ENCODE results near the gene STK32A.

The STK32A gene

DNA sequence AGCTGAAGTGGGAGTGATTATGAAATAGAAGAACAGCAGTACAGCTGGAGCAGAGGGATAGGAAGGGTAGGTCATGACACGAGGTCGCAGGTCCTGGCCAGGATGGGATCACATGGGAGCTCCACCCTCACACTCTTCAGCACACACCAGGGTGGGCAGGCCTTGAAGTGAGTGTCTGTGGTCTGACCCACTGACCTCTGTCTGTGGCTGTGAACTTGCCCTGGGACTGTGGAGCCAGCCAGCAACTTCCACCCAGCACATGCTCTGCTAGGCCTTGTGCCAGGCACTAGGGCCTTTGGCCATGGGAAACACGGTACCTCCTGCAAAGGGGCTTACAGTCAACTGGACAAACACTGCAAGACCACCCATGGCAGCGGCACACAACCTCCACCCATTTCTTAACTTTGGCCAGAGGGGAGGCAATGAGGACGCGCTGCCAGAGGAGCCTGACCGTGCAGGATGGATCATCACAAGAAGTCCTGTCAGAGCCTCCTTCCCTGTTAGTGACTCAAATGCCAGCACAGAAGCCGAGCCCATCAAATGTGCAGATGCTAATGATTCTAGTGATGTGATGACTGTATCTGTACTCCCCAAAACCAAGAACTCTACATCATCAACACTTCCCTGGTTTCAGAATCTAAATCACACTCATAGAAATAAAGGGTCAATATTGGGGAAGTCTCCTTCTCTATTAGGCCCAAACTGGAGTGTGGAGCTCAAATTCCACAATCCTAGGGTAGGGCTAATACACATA, 161.4 kb downstream of the STK32A start:
- no peaks in the 10 kb centered on the region for H3K4me1 ChIP-seq
- intact Hi-C loops (cut with DNase I; ENCODE audit: low total_unique reads) = loop anchor here (10.0 kb wide), 1 partner anchor 161 kb away; the partner anchor contains the start of gene STK32A
- DNase-seq = peak; percentile 61 to 75
- H3K27ac ChIP-seq = peak overlapping the region in 1 of 2 donors; percentile 14
- TF ChIP-seq, protein P1, sequence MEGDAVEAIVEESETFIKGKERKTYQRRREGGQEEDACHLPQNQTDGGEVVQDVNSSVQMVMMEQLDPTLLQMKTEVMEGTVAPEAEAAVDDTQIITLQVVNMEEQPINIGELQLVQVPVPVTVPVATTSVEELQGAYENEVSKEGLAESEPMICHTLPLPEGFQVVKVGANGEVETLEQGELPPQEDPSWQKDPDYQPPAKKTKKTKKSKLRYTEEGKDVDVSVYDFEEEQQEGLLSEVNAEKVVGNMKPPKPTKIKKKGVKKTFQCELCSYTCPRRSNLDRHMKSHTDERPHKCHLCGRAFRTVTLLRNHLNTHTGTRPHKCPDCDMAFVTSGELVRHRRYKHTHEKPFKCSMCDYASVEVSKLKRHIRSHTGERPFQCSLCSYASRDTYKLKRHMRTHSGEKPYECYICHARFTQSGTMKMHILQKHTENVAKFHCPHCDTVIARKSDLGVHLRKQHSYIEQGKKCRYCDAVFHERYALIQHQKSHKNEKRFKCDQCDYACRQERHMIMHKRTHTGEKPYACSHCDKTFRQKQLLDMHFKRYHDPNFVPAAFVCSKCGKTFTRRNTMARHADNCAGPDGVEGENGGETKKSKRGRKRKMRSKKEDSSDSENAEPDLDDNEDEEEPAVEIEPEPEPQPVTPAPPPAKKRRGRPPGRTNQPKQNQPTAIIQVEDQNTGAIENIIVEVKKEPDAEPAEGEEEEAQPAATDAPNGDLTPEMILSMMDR (IDR thresholded peaks at IDR 0.05) = no peak
- no peak overlapping the region for H3K4me3 ChIP-seq
- peaks cover 63 to 88% (median 76%) of the 10 kb centered on the region in 3 donors for H3K36me3 ChIP-seq
- H3K27me3 ChIP-seq = no peaks in the 10 kb centered on the region
- no peaks in the 10 kb centered on the region for H3K9me3 ChIP-seq

DNA sequence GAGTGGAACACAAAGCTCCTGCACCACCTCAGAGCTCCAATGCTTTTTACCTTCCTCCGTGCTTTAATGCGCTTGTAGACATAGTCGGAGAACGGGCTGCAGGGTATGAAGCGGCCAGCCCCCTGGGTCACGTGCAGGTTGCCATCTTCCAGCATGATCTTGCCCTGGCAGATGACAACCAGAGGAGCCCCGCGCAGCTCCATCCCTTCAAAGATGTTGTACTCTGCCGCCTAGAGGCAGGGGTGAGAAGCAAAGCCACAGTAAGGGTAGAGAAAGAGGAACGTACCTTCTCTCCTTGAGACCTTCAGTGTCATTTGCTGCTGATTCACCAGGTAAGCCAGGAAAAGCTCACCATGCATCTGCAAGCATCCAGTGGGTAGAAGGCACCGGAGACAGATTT, 162.8 kb downstream of the STK32A start:
- Histone ChIP-seq H3K27ac (no peak overlapping the region), H3K36me3 (peaks cover 68 to 87% (median 78%) of the 10 kb centered on the region in 3 donors), H3K27me3 (no peaks in the 10 kb centered on the region), H3K9me3 (no peaks in the 10 kb centered on the region), H3K4me3 (no peak overlapping the region), H3K4me1 (peaks cover 0 to 2% (median under 1%) of the 10 kb centered on the region in 4 donors)
- intact Hi-C loops (cut with DNase I; ENCODE audit: low total_unique reads) = loop anchor here (10.0 kb wide), 1 partner anchor 163 kb away; the partner anchor contains the start of gene STK32A
- TF ChIP-seq, protein P1 (IDR thresholded peaks at IDR 0.05) = no peak
- DNase-seq = no peak

DNA sequence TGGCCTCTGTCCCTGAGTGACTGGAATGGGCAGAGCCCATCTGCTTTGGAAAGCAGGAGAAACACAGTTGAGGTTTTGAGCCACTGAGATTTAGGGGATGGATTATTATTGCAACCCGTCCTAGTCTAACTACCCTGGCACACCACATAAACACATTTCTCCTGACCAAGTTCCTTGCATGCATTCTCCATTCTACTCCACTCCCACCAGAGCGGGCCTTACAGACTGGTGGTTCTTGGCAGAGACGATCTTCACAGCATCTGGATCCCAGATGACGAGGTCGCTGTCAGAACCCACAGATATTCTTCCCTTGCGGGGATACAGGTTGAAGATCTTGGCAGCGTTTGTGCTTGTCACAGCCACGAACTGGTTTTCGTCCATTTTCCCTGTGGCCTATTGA, 164.0 kb downstream of the STK32A start:
- DNase-seq = no peak
- Histone ChIP-seq H3K9me3 (no peaks in the 10 kb centered on the region), H3K4me1 (peaks cover 0 to 14% (median 9%) of the 10 kb centered on the region in 4 donors), H3K36me3 (peaks cover 65 to 75% (median 68%) of the 10 kb centered on the region in 3 donors), H3K27ac (no peak overlapping the region), H3K27me3 (no peaks in the 10 kb centered on the region), H3K4me3 (no peak overlapping the region)
- TF ChIP-seq, protein P1 (IDR thresholded peaks at IDR 0.05) = no peak
- intact Hi-C loops (cut with DNase I; ENCODE audit: low total_unique reads) = loop anchor here (10.0 kb wide), 1 partner anchor 164 kb away; the partner anchor contains the start of gene STK32A

DNA sequence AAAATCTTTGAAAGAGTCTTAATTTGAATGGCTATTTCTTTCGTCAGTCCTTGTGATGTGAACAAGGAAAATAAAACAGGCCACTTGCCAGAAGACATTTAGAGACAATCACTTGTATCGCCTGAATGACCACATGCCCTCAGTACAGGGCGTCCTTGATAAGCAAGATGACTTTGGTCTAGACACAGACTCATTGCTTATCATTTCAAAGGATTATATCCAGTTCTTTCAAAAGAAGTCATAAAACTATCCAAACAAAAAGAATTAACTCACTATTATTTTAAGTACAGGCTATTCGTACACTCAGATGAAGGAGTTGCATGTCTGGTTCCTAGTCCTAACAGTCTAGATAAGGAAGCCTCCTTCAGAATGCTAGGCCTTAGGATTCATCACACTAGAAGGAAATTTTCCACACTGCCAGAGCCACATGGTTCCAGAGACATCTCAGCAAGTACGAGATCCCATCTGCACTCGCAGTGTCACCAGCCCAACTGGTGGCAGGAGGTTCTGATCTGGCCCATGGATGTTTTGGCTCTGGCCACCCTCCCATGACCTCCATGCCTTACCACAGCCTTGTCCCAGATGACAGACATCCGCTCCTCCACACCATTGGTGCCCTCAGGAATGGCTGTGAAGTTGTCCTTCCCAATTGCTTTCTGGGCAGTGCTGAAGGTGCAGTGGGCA, 165.4 kb downstream of the STK32A start:
- DNase-seq = no peak
- H3K4me3 ChIP-seq = no peak overlapping the region
- TF ChIP-seq, protein P1 (IDR thresholded peaks at IDR 0.05) = no peak
- no peaks in the 10 kb centered on the region for H3K9me3 ChIP-seq
- intact Hi-C loops (cut with DNase I; ENCODE audit: low total_unique reads) = loop anchor here (5.0 kb wide), 1 partner anchor 52 kb away; no protein-coding TSS in a partner anchor
- H3K27ac ChIP-seq = peak overlapping the region; percentile 41 to 98
- peaks cover 56 to 64% (median 58%) of the 10 kb centered on the region in 3 donors for H3K36me3 ChIP-seq
- no peaks in the 10 kb centered on the region for H3K27me3 ChIP-seq
- H3K4me1 ChIP-seq = peaks cover 0 to 29% (median 19%) of the 10 kb centered on the region in 4 donors

DNA sequence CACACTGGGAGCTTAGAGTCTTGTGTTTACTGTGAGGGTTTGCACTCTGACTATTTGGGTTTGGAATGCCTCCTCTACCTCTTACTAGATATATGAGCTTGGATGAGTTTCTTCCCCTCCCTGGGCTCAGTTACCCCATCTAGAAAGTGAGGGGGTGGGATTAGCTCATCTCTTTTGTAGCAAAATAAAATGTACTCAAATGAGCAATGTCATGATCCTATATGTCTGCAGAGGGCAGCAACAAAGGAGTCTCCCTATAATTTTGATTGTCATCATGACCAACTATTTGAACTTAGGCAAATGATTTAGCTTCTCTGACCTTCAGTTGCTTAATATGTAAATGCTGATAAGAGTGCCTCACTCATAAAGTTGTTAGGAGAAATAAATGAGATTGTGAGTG, 166.1 kb downstream of the STK32A start:
- Histone ChIP-seq H3K36me3 (peaks cover 52 to 64% (median 56%) of the 10 kb centered on the region in 3 donors), H3K27ac (peak overlapping the region; percentile 41 to 98), H3K4me1 (peaks cover 5 to 35% (median 25%) of the 10 kb centered on the region in 4 donors), H3K27me3 (no peaks in the 10 kb centered on the region), H3K4me3 (no peak overlapping the region), H3K9me3 (no peaks in the 10 kb centered on the region)
- no peak for DNase-seq
- intact Hi-C loops (cut with DNase I; ENCODE audit: low total_unique reads) = loop anchor here (5.0 kb wide), 1 partner anchor 51 kb away; no protein-coding TSS in a partner anchor
- TF ChIP-seq, protein P1 (IDR thresholded peaks at IDR 0.05) = no peak

Data from tibial artery (tissue), 4 donors.